ENCODE results near the gene SET. TPM values are rescaled to one million over a fixed set of nuclear protein-coding genes. Genes with fewer than 3 reads are reported as not detected.
"Not testable (repeated sequence)": the region's sequence is repeated elsewhere in the genome, so short reads cannot be mapped to it uniquely, and the experiment has no call there.

SET gene
- total RNA-seq, 4 donors from 2014 or later = 112 to 226 (median 139) TPM

- ATAC-seq (ENCODE audit: low FRiP score) = no peak
- TF ChIP-seq CTCF (IDR thresholded peaks at IDR 0.05) = no peak
Measured at GRCh38 chr9:128654481-128654880, 34.5 kb upstream of the SET start.

GRCh38 chr9:128656416-128657343, 32.3 kb upstream of the SET start, which contains the start of gene DYNC2I2:
TSS of gene DYNC2I2 (minus strand) at chr9:128656847. CDS start at chr9:128656726, 121 bp downstream.
- no peak for TF ChIP-seq CTCF (IDR thresholded peaks at IDR 0.05)
- ATAC-seq (ENCODE audit: low FRiP score) (peak; percentile 99), DNase-seq (ENCODE audit: low spot score) (peak; percentile 87)

More at GRCh38 chr9:128654481-128654880, 34.5 kb upstream of the SET start:
- DNase-seq (ENCODE audit: low spot score) = no peak

GRCh38 chr9:128657344-128657704, 31.7 kb upstream of the SET start:
- DNase-seq (ENCODE audit: low spot score) (no peak), ATAC-seq (ENCODE audit: low FRiP score) (no peak)
- no peak for TF ChIP-seq CTCF (IDR thresholded peaks at IDR 0.05)

- ATAC-seq (ENCODE audit: low FRiP score) (no peak), DNase-seq (ENCODE audit: low spot score) (no peak)
- no peak for TF ChIP-seq CTCF (IDR thresholded peaks at IDR 0.05)
Measured at GRCh38 chr9:128657796-128658195, 31.2 kb upstream of the SET start.

DNA sequence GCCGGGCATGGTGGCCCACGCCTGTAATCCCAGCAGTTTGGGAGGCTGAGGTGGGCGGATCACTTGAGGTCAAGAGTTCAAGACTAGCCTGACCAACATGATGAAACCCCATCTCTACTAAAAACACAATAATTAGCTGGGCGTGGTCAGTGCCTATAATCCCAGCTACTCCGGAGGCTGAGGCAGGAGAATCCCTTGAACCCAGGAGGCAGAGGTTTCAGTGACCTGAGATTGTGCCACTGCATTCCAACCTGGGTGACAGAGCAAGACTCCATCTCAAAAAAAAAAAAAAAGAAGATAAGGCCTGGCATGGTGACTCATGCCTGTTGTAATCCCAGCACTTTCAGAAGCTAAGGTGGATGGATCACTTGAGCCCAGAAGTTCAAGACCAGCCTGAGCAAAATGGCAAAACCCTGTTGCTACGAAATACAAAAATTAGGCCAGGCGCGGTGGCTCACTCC, 22.5 kb upstream of the SET start:
- not testable (repeated sequence) for ATAC-seq (ENCODE audit: low FRiP score); DNase-seq (ENCODE audit: low spot score)

DNA sequence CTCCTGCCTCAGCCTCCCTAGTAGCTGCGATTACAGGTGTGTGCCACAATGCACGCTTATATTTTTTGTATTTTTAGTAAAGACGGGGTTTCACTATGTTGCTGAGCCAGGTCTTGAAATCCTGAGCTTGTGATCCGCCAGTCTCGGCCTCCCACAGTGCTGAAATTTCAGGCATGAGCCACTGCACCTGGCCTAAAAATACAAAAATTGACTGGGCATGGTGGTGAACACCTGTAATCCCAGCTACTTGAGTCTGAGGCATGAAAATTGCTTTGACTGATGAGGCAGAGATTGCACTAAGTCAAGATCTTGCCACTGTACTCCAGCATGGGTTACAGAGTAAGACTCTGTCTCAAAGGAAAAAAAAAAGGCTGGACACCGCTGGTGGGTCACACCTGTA, 19.2 kb upstream of the SET start:
- ATAC-seq (ENCODE audit: low FRiP score) (no peak), DNase-seq (ENCODE audit: low spot score) (no peak)
- TF ChIP-seq CTCF (IDR thresholded peaks at IDR 0.05) = no peak

- no peak for TF ChIP-seq CTCF (IDR thresholded peaks at IDR 0.05)
- DNase-seq (ENCODE audit: low spot score) (no peak), ATAC-seq (ENCODE audit: low FRiP score) (no peak)
Measured at GRCh38 chr9:128675382-128675781, 13.6 kb upstream of the SET start.
